ENCODE results near the gene KCNQ1. TPM values are rescaled to one million over a fixed set of nuclear protein-coding genes. Genes with fewer than 3 reads are reported as not detected.

KCNQ1 gene
- total RNA-seq, 1 experiment from 2014 or later, result 10.7 TPM

DNA sequence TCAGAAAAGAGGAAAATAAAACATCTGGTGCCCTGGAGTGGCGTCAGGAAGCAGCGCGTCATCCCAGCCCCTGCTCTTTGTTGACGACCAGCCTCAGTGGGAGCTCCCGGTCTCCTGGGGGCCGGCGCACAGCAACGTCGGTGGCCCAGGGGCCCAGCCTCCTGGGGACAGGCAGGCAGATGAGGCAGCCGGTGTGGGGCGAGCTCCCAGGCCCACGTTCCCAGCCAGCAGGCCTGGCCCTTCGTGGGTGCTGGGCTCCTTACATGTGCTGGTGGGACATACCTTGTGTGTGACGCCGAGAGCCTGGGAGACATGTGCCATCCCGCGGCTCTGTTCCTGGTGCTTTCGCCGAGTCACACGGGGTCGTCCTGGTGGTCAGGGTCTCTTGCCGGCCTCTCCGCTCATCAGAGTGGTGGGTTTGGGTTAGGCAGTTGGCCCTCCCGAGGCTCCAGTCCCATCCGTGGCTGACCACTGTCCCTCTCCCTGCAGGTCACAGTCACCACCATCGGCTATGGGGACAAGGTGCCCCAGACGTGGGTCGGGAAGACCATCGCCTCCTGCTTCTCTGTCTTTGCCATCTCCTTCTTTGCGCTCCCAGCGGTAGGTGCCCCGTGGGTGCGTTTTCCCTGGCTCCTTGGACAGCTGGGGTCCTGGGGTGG lies 138.3 kb downstream of the KCNQ1 start:
- DNase-seq (ENCODE audit: low read depth, low spot score) (no peak), ATAC-seq (no peak)
- TF ChIP-seq YY1 (IDR thresholded peaks at IDR 0.05; ENCODE audit: extremely low read depth, insufficient replicate concordance, low read depth, low read length), result no peak
- no peak for TF ChIP-seq FOSL1 (IDR thresholded peaks at IDR 0.05; ENCODE audit: low read depth)
- TF ChIP-seq POLR2A (IDR thresholded peaks at IDR 0.05; ENCODE audit: borderline replicate concordance, extremely low read depth, insufficient read depth, insufficient read length), result no peak
- no peak for TF ChIP-seq SIN3A (IDR thresholded peaks at IDR 0.05; ENCODE audit: low read depth)
- no peak for TF ChIP-seq JUND (IDR thresholded peaks at IDR 0.05)
- TF ChIP-seq, protein P1, sequence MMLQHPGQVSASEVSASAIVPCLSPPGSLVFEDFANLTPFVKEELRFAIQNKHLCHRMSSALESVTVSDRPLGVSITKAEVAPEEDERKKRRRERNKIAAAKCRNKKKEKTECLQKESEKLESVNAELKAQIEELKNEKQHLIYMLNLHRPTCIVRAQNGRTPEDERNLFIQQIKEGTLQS (IDR thresholded peaks at IDR 0.05), result no peak
- Histone ChIP-seq H3K27me3 (ENCODE audit: insufficient read depth, low read length) (no peaks in the 10 kb centered on the region), H3K27ac (ENCODE audit: low read depth, low read length) (no peak overlapping the region), H3K9me2 (ENCODE audit: insufficient read depth) (no peaks in the 10 kb centered on the region), H3K4me3 (replicated peaks in 1 of 2; ENCODE audit: low read depth in 1 of 2, low read length in 2 of 2) (no peak overlapping the region), H3K79me2 (ENCODE audit: insufficient read depth, low read length) (no peaks in the 10 kb centered on the region), H3K4me1 (ENCODE audit: control insufficient read depth in 1 of 2, insufficient read depth in 2 of 2, low read length in 2 of 2) (0 out of 4 replicates have a peak, but pooled peaks cover 0 to 4% of the 10 kb centered on the region in 2 experiments), H3K36me3 (ENCODE audit: control insufficient read depth in 1 of 2, insufficient read depth in 2 of 2, low read length in 2 of 2) (no peaks in the 10 kb centered on the region), H3K4me2 (ENCODE audit: low read length) (no peak overlapping the region), H3K9me3 (ENCODE audit: control insufficient read depth in 1 of 2, insufficient read depth in 1 of 2, low read depth in 1 of 2, low read length in 2 of 2) (no peaks in the 10 kb centered on the region), H3K9ac (ENCODE audit: low read length) (no peak overlapping the region), H4K20me1 (ENCODE audit: insufficient read depth) (no peaks in the 10 kb centered on the region), H2AFZ (ENCODE audit: low read depth, low read length, poor library complexity, severe bottlenecking) (no peak overlapping the region)
- no TSS peak for BruUV-seq (replicated peaks)
- CTCF ChIA-PET, result no interaction called here
- intact Hi-C loops (cut with micrococcal nuclease), result no loop called here
- POLR2A ChIA-PET, result no interaction called here
- RAD21 ChIA-PET (ENCODE audit: low non-redundant PET in 1 of 2, low total read pairs in 2 of 2, uncharacterized antibody in 2 of 2, unreplicated experiment in 2 of 2), result no interaction called here

DNA sequence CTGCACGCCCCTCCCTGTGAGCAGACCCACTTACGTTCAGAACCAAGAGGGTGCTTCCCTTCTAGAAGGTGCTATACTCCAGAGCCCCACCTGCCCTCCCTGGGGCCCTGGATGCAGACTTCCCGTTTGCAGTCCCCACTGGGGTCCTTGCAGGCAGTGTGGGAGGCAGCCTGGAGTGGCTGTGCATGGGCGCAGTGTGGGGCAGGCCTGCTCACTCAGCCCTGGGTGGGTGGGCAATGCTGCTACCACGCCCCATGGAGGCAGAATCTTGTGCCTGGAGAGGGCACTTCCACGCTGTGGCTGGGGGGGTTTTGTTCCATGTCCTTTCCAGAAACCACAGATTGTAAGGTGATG lies 138.8 kb downstream of the KCNQ1 start:
- H3K9me3 ChIP-seq (ENCODE audit: control insufficient read depth in 1 of 2, insufficient read depth in 1 of 2, low read depth in 1 of 2, low read length in 2 of 2), result no peaks in the 10 kb centered on the region
- POLR2A ChIA-PET, result no interaction called here

More for the DNA sequence above, 138.8 kb downstream of the KCNQ1 start:
- Histone ChIP-seq H3K36me3 (ENCODE audit: control insufficient read depth in 1 of 2, insufficient read depth in 2 of 2, low read length in 2 of 2) (no peaks in the 10 kb centered on the region), H2AFZ (ENCODE audit: low read depth, low read length, poor library complexity, severe bottlenecking) (no peak overlapping the region), H3K9me2 (ENCODE audit: insufficient read depth) (no peaks in the 10 kb centered on the region), H3K4me2 (ENCODE audit: low read length) (no peak overlapping the region), H4K20me1 (ENCODE audit: insufficient read depth) (no peaks in the 10 kb centered on the region), H3K79me2 (ENCODE audit: insufficient read depth, low read length) (no peaks in the 10 kb centered on the region), H3K4me3 (replicated peaks in 1 of 2; ENCODE audit: low read depth in 1 of 2, low read length in 2 of 2) (no peak overlapping the region), H3K4me1 (ENCODE audit: control insufficient read depth in 1 of 2, insufficient read depth in 2 of 2, low read length in 2 of 2) (0 out of 4 replicates have a peak, but pooled peaks cover 0 to 4% of the 10 kb centered on the region in 2 experiments), H3K27me3 (ENCODE audit: insufficient read depth, low read length) (no peaks in the 10 kb centered on the region), H3K9ac (ENCODE audit: low read length) (no peak overlapping the region), H3K27ac (ENCODE audit: low read depth, low read length) (no peak overlapping the region)
- DNase-seq (ENCODE audit: low read depth, low spot score), result no peak
- ChIA-PET RAD21 (ENCODE audit: low non-redundant PET in 1 of 2, low total read pairs in 2 of 2, uncharacterized antibody in 2 of 2, unreplicated experiment in 2 of 2) (no interaction called here), CTCF (no interaction called here)
- intact Hi-C loops (cut with micrococcal nuclease), result no loop called here
- no peak; the same call in 1 of the 2 replicates for ATAC-seq
- no TSS peak for BruUV-seq (replicated peaks)
- no peak for TF ChIP-seq EZH2 (IDR thresholded peaks at IDR 0.05)
- TF ChIP-seq, protein P2, sequence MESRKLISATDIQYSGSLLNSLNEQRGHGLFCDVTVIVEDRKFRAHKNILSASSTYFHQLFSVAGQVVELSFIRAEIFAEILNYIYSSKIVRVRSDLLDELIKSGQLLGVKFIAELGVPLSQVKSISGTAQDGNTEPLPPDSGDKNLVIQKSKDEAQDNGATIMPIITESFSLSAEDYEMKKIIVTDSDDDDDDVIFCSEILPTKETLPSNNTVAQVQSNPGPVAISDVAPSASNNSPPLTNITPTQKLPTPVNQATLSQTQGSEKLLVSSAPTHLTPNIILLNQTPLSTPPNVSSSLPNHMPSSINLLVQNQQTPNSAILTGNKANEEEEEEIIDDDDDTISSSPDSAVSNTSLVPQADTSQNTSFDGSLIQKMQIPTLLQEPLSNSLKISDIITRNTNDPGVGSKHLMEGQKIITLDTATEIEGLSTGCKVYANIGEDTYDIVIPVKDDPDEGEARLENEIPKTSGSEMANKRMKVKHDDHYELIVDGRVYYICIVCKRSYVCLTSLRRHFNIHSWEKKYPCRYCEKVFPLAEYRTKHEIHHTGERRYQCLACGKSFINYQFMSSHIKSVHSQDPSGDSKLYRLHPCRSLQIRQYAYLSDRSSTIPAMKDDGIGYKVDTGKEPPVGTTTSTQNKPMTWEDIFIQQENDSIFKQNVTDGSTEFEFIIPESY (IDR thresholded peaks at IDR 0.05; ENCODE audit: extremely low read depth, insufficient replicate concordance, low read length), result no peak
- no peak for TF ChIP-seq TCF7L2 (IDR thresholded peaks at IDR 0.05; ENCODE audit: borderline replicate concordance, extremely low read depth, insufficient read depth, insufficient read length)
- no peak for TF ChIP-seq POLR2AphosphoS5 (IDR thresholded peaks at IDR 0.05; ENCODE audit: low read depth, low read length)
- no peak for TF ChIP-seq POLR2A (IDR thresholded peaks at IDR 0.05; ENCODE audit: borderline replicate concordance, extremely low read depth, insufficient read depth, insufficient read length)
- no peak for TF ChIP-seq CEBPB (IDR thresholded peaks at IDR 0.05; ENCODE audit: low read depth)
- no peak for TF ChIP-seq SIN3A (IDR thresholded peaks at IDR 0.05; ENCODE audit: low read depth)
- no peak for TF ChIP-seq YY1 (IDR thresholded peaks at IDR 0.05; ENCODE audit: extremely low read depth, insufficient replicate concordance, low read depth, low read length)
- no peak for TF ChIP-seq RAD21 (IDR thresholded peaks at IDR 0.05; ENCODE audit: low read depth)
- TF ChIP-seq, protein P3, sequence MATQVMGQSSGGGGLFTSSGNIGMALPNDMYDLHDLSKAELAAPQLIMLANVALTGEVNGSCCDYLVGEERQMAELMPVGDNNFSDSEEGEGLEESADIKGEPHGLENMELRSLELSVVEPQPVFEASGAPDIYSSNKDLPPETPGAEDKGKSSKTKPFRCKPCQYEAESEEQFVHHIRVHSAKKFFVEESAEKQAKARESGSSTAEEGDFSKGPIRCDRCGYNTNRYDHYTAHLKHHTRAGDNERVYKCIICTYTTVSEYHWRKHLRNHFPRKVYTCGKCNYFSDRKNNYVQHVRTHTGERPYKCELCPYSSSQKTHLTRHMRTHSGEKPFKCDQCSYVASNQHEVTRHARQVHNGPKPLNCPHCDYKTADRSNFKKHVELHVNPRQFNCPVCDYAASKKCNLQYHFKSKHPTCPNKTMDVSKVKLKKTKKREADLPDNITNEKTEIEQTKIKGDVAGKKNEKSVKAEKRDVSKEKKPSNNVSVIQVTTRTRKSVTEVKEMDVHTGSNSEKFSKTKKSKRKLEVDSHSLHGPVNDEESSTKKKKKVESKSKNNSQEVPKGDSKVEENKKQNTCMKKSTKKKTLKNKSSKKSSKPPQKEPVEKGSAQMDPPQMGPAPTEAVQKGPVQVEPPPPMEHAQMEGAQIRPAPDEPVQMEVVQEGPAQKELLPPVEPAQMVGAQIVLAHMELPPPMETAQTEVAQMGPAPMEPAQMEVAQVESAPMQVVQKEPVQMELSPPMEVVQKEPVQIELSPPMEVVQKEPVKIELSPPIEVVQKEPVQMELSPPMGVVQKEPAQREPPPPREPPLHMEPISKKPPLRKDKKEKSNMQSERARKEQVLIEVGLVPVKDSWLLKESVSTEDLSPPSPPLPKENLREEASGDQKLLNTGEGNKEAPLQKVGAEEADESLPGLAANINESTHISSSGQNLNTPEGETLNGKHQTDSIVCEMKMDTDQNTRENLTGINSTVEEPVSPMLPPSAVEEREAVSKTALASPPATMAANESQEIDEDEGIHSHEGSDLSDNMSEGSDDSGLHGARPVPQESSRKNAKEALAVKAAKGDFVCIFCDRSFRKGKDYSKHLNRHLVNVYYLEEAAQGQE (IDR thresholded peaks at IDR 0.05; ENCODE audit: low read depth), result no peak
